Heart left ventricle (tissue), 13 donors: ENCODE results near the gene ANKRD11.

ENCODE experiments used
- POLR2A ChIP-seq, 2 donors: fragments of 450-650 bp; IDR thresholded peaks; one replicate each; pipeline ENCODE4 v1.6.1; 2017; ENCODE audit warnings: antibody characterized with exemption in 2 of 2, mild to moderate bottlenecking in 2 of 2, moderate library complexity in 2 of 2
- TF ChIP-seq, protein P1 (sequence below), 12 donors: fragments of 200-600 bp; sonication (generic) in 4 of 12; IDR thresholded peaks; one replicate each; pipeline versions ENCODE4 v1.5.0 to v1.8.0; 2018 to 2022; ENCODE audit warnings: antibody characterized with exemption in 12 of 12, mild to moderate bottlenecking in 5 of 12
- donor health status: ischemic (EF 13 %, LVEDD 7.1; RV severe dilation, severe dysfunction).
- donor health status: DM: no; HTN: yes; CAD: no.
- donor health status: DM: no; HTN: no; CAD: no.
- donor health status: ischemic (EF 25% LVEDD 6.9; RV normal size, moderate dysfunction).
- donor health status: ischemic (EF 25% LVEDD 5.7; RV mildly dilated, moderate dysfunction).
- donor health status: ischemic (EF 35%, LVEDD 5.7; RV mildly dilated, moderate dysfunction).
- donor health status: nonischemic (EF 11% LVEDD 7.7; RV severe dilation, severe dysfunction).
- donor health status: DM: yes; HTN: yes; CAD: no.
- donor health status: PGD.
- donor health status: ischemic (EF 29% LVEDD 5.4; RV normal size, mild dysfunction).
- donor health status: nonischemic (EF 23%, LVEDD 6.1; RV moderate dilation, normal function).

DNA sequence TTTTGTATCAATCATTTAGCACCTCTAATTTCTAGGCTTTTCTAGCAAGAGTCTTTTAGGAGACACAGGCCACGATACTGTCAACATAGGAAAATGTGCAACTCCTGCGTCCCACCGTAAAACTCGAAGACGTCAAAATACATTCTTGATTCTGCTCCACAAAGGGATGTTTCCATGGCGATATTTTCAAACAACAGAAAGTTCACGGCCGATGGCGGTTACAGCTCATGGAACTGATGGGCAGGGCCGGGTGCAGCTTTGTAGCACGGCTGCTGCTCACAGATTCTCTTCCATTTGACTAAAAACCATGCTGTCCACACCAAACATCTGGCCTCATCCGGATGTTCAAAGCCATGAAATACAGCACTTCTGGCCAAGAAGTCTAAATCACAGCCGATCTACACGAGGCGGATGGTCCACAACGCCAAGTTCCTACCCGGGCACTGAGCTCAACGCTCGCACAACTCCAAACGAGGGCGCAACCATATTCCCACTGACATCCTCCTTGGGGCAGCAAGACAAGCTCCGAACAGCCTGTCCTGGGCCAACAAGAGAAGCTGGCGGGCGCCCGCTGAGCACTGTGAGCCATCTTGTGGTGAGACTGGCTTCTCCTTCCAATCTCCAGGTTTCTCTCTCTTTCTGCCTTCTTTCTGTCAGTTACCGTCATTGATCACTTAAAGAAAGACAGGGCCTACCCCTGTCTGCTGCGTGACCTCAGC is 193.0 kb downstream of the ANKRD11 start:
- TF ChIP-seq, protein P1, sequence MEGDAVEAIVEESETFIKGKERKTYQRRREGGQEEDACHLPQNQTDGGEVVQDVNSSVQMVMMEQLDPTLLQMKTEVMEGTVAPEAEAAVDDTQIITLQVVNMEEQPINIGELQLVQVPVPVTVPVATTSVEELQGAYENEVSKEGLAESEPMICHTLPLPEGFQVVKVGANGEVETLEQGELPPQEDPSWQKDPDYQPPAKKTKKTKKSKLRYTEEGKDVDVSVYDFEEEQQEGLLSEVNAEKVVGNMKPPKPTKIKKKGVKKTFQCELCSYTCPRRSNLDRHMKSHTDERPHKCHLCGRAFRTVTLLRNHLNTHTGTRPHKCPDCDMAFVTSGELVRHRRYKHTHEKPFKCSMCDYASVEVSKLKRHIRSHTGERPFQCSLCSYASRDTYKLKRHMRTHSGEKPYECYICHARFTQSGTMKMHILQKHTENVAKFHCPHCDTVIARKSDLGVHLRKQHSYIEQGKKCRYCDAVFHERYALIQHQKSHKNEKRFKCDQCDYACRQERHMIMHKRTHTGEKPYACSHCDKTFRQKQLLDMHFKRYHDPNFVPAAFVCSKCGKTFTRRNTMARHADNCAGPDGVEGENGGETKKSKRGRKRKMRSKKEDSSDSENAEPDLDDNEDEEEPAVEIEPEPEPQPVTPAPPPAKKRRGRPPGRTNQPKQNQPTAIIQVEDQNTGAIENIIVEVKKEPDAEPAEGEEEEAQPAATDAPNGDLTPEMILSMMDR (IDR thresholded peaks at IDR 0.05): no peak
- TF ChIP-seq POLR2A (IDR thresholded peaks at IDR 0.05): no peak
